Stimulated activated CD8-positive, alpha-beta memory T cell treated with anti-CD3 and anti-CD28 coated beads, Interleukin-4, amount 100 ng/mL, for 48 hours (primary cell): ENCODE results near the gene GTF2H4.
"Not testable (repeated sequence)": the region's sequence is repeated elsewhere in the genome, so short reads cannot be mapped to it uniquely, and the experiment has no call there.

ENCODE experiments used
- DNase-seq: peaks from one replicate; pipeline ENCODE4 v3.0.0-alpha.2; 2020

GTF2H4 gene

GRCh38 chr6:30907758-30908591 is at the start of gene GTF2H4:
Gene GTF2H4 (plus strand): TSS chr6:30908207.
- DNase-seq = peak; percentile 95

GRCh38 chr6:30859726-30860125 is 48.3 kb upstream of the GTF2H4 start:
- not testable (repeated sequence) for DNase-seq

- DNase-seq = no peak
Measured at GRCh38 chr6:30861257-30862048, 46.6 kb upstream of the GTF2H4 start.

- DNase-seq = no peak
Measured at GRCh38 chr6:30862156-30862875, 45.7 kb upstream of the GTF2H4 start.

GRCh38 chr6:30864325-30864724 is 43.7 kb upstream of the GTF2H4 start:
- DNase-seq = no peak

- not testable (repeated sequence) for DNase-seq
Measured at GRCh38 chr6:30869241-30869749, 38.7 kb upstream of the GTF2H4 start.

GRCh38 chr6:30870546-30870945 is 37.5 kb upstream of the GTF2H4 start:
- peak; percentile 20 for DNase-seq

- no peak for DNase-seq
Measured at GRCh38 chr6:30871592-30872183, 36.3 kb upstream of the GTF2H4 start.

- no peak for DNase-seq
Measured at GRCh38 chr6:30873137-30873640, 34.8 kb upstream of the GTF2H4 start.

GRCh38 chr6:30873795-30874194 is 34.2 kb upstream of the GTF2H4 start:
- DNase-seq = not testable (repeated sequence)

- DNase-seq = no peak
Measured at GRCh38 chr6:30875244-30876038, 32.6 kb upstream of the GTF2H4 start.

- no peak for DNase-seq
Measured at GRCh38 chr6:30876039-30876730, 31.8 kb upstream of the GTF2H4 start.

- DNase-seq = peak; percentile 85
Measured at GRCh38 chr6:30877419-30878262, 30.4 kb upstream of the GTF2H4 start.

- DNase-seq = no peak
Measured at GRCh38 chr6:30879684-30880427, 28.2 kb upstream of the GTF2H4 start.

GRCh38 chr6:30880698-30881252 is 27.2 kb upstream of the GTF2H4 start:
- DNase-seq = no peak

- no peak for DNase-seq
Measured at GRCh38 chr6:30881392-30882203, 26.4 kb upstream of the GTF2H4 start.

- no peak for DNase-seq
Measured at GRCh38 chr6:30882204-30882758, 25.7 kb upstream of the GTF2H4 start.
